Endothelial cell of umbilical vein (primary cell): Measurements from ENCODE around the gene TMPRSS11E. TPM values are rescaled to one million over a fixed set of nuclear protein-coding genes. Genes with fewer than 3 reads are reported as not detected.

Experiments used
- BruUV-seq: library from RNA; stranded (reverse); fragments of 400-500 nt; replicated peaks from 2 replicates; lab custom pipeline; 2021; lab: Mats Ljungman, UMichigan
- CTCF ChIA-PET: fragments of 300-600, 350-600 bp; sonication (Branson Sonifier 250); formaldehyde crosslinking; loops from one replicate; lab custom pipeline; 2021; ENCODE audit warnings: antibody characterized with exemption, inconsistent platforms; lab: Charles Lee
- POLR2A ChIA-PET: fragments of 300-600, 350-600 bp; sonication (Branson Sonifier 250); formaldehyde crosslinking; loops from one replicate; lab custom pipeline; 2021; ENCODE audit warnings: antibody characterized with exemption, inconsistent platforms; lab: Charles Lee
- DNase-seq: peaks from one replicate; pipeline ENCODE4 v3.0.0-alpha.2; 2011; ENCODE audit warnings: low read depth, low spot score
- FAIRE-seq: peaks from 2 replicates; lab custom pipeline; 2011; peaks lifted over from hg19 to GRCh38; lab: Jason Lieb, UNC
- H2AFZ ChIP-seq: 2 replicates; pipeline ENCODE4 v1.6.0; 2012; ENCODE audit warnings: low read depth, low read length, control low read depth, inconsistent platforms
- H3K27ac ChIP-seq: 2 replicates; pipeline ENCODE4 v1.5.1; 2011; ENCODE audit warnings: low read depth, mild to moderate bottlenecking, control low read depth, low read length, moderate library complexity; ENCODE audit not compliant: insufficient read depth
- H3K27me3 ChIP-seq, 2 experiments: 2 replicates each; pipeline versions ENCODE4 v1.6.0 to v1.6.1; 2011; ENCODE audit warnings: low read length in 2 of 2, mixed read lengths in 1 of 2; ENCODE audit not compliant: control insufficient read depth in 2 of 2, insufficient read depth in 2 of 2
- H3K36me3 ChIP-seq, 2 experiments: 2 replicates in 1 of 2; 3 replicates in 1 of 2; pipeline ENCODE4 v1.5.1; 2011; ENCODE audit warnings: low read length in 2 of 2, mild to moderate bottlenecking in 1 of 2, moderate library complexity in 1 of 2; ENCODE audit not compliant: control insufficient read depth in 2 of 2, insufficient read depth in 2 of 2; ENCODE audit errors: extremely low read depth in 1 of 2
- H3K4me1 ChIP-seq: 3 replicates; pipeline ENCODE4 v1.5.1; 2011; ENCODE audit warnings: mild to moderate bottlenecking, low read length; ENCODE audit not compliant: control insufficient read depth, insufficient read depth; ENCODE audit errors: extremely low read depth
- H3K4me2 ChIP-seq: 2 replicates; pipeline ENCODE4 v1.6.1; 2011; ENCODE audit warnings: low read length, control low read depth, mixed read lengths; ENCODE audit not compliant: insufficient read depth
- H3K4me3 ChIP-seq, 3 experiments: fragments of 200-600 bp in 1 of 3; sonication (generic), shearing (Covaris generic) in 1 of 3; replicated peaks in 1 of 3; 2 replicates each; pipeline ENCODE4 v1.5.1; 2011 to 2016; ENCODE audit warnings: control low read depth in 3 of 3, low read length in 3 of 3, mild to moderate bottlenecking in 2 of 3, inconsistent platforms in 1 of 3, low read depth in 1 of 3, moderate library complexity in 1 of 3; ENCODE audit not compliant: insufficient read depth in 1 of 3
- H3K79me2 ChIP-seq: 2 replicates; pipeline ENCODE4 v1.6.0; 2012; ENCODE audit warnings: low read length, inconsistent platforms; ENCODE audit not compliant: control insufficient read depth, insufficient read depth
- H3K9ac ChIP-seq: replicated peaks from 2 replicates; pipeline ENCODE3; 2011; ENCODE audit warnings: low read length, control low read depth; ENCODE audit not compliant: insufficient read depth; ENCODE audit errors: extremely low read depth
- H3K9me1 ChIP-seq: replicated peaks from 3 replicates; pipeline ENCODE4 v1.6.0; 2011; ENCODE audit warnings: mild to moderate bottlenecking, low read length; ENCODE audit not compliant: control insufficient read depth, insufficient read depth; ENCODE audit errors: extremely low read depth
- H3K9me3 ChIP-seq: replicated peaks from 2 replicates; pipeline ENCODE4 v1.5.1; 2012; ENCODE audit warnings: low read length, inconsistent platforms; ENCODE audit not compliant: control insufficient read depth, insufficient read depth
- H4K20me1 ChIP-seq: replicated peaks from 2 replicates; pipeline ENCODE3; 2011; ENCODE audit warnings: mild to moderate bottlenecking, low read length; ENCODE audit not compliant: control insufficient read depth, insufficient read depth; ENCODE audit errors: extremely low read depth
- EZH2 ChIP-seq: IDR thresholded peaks from 2 replicates; pipeline ENCODE4 v1.6.1; 2012; ENCODE audit warnings: borderline replicate concordance, low read depth, mild to moderate bottlenecking, moderate library complexity, low read length, inconsistent platforms; ENCODE audit not compliant: severe bottlenecking
- FOS ChIP-seq: IDR thresholded peaks from 2 replicates; pipeline ENCODE4 v1.6.1; 2011; ENCODE audit warnings: mild to moderate bottlenecking, low read length, moderate library complexity, borderline replicate concordance; ENCODE audit not compliant: insufficient read depth
- GATA2 ChIP-seq: IDR thresholded peaks from 2 replicates; pipeline ENCODE4 v1.7.0; 2011; ENCODE audit warnings: low read depth, mild to moderate bottlenecking, moderate library complexity, mixed read lengths, low read length; ENCODE audit not compliant: insufficient read length, insufficient read depth
- JUN ChIP-seq: IDR thresholded peaks from 2 replicates; pipeline ENCODE4 v1.6.1; 2011; ENCODE audit warnings: borderline replicate concordance, low read depth; ENCODE audit not compliant: insufficient read length, insufficient read depth
- MYC ChIP-seq: IDR thresholded peaks from one replicate; pipeline ENCODE4 v1.6.1; 2011; ENCODE audit warnings: mild to moderate bottlenecking, low read depth, low read length
- POLR2A ChIP-seq: IDR thresholded peaks from 2 replicates; pipeline ENCODE4 v1.6.1; 2012; ENCODE audit warnings: low read depth, mild to moderate bottlenecking, control low read depth, low read length
- POLR2AphosphoS5 ChIP-seq: IDR thresholded peaks from 2 replicates; pipeline ENCODE4 v1.6.1; 2012; ENCODE audit warnings: low read depth, mild to moderate bottlenecking, control low read depth, low read length, moderate library complexity; ENCODE audit not compliant: insufficient read depth
- dilution Hi-C: fragments of 300-500 bp; cut with MboI; formaldehyde crosslinking; loops from one replicate; pipeline ENCODE4 v1.15.0; 2019; ENCODE audit warnings: low sequenced_read_pairs; ENCODE audit not compliant: extremely low pct_ligation_motif_present
- intact Hi-C: fragments of 100-400 bp; cut with micrococcal nuclease; formaldehyde crosslinking; loops from one replicate; pipeline ENCODE4 v1.10.0; 2022
- polyA plus RNA-seq, 4 experiments: library from polyadenylated mRNA; depleted of rRNA in 3 of 4; stranded (reverse) in 3 of 4; unstranded in 1 of 4; fragments of >200 nt; gene quantifications; 2 replicates each; pipeline versions ENCODE4 v1.2.1 to v1.2.3, GENCODE V29; 2011 to 2012; ENCODE audit warnings: missing spikeins in 1 of 4
- total RNA-seq: library from RNA; stranded (reverse); gene quantifications from 2 replicates; pipeline ENCODE4 v1.2.3, GENCODE V29; 2021
- TF ChIP-seq, protein P1 (sequence below): IDR thresholded peaks from 2 replicates; pipeline ENCODE4 v1.6.1; 2011; ENCODE audit not compliant: insufficient read depth, insufficient read length
- TF ChIP-seq, protein P2 (sequence below), 2 donors: IDR thresholded peaks; 1 replicate in 1 of 2; 2 replicates in 1 of 2; pipeline ENCODE4 v1.5.1; 2011; ENCODE audit warnings: low read length in 2 of 2, mild to moderate bottlenecking in 2 of 2, moderate library complexity in 2 of 2, control low read depth in 1 of 2, inconsistent platforms in 1 of 2, low read depth in 1 of 2; ENCODE audit not compliant: insufficient read depth in 1 of 2; ENCODE audit errors: extremely low read depth in 1 of 2

Gene TMPRSS11E
- total and polyA plus RNA-seq, 2 donors (not counting 3 experiments of a cell fraction or from before 2014, with no cell fraction given) = not detected

DNA sequence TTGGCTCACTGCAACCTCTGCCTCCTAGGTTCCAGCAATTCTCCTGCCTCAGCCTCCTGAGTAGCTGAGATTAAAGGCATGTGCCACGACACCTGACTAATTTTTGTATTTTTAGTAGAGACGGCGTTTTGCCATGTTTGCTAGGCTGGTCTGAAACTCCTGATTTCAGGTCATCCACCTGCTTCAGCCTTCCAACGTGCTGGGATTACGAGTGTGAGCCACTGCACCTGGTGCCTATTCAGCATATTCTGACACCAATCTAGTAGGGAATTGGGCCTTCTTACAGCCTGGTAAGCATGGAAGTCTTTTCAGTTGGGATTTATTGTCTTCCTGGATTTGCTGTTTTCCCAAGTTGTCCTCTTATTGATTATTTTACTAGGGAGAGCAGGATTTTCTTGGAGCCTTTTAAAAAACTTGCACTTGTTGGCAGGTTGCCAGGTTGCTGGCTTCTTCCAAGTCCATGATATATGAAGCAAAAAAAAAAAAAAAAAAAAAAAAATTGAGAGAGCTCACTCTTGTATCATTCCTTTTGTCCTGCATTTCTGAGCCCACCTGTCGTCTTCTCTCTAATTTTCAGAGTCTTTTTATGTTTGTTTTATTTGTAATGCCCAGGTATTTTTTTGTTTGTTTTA is 43.7 kb downstream of the TMPRSS11E start:
- Histone ChIP-seq H3K9me3 (no peaks in the 10 kb centered on the region), H3K27me3 (no peaks in the 10 kb centered on the region), H3K4me2 (no peak overlapping the region), H2AFZ (no peak overlapping the region), H3K27ac (no peak overlapping the region), H3K36me3 (no peaks in the 10 kb centered on the region), H3K9ac (no peak overlapping the region), H3K4me1 (no peaks in the 10 kb centered on the region), H3K79me2 (no peaks in the 10 kb centered on the region), H3K4me3 (no peak overlapping the region), H3K9me1 (no peaks in the 10 kb centered on the region), H4K20me1 (no peaks in the 10 kb centered on the region)
- TF ChIP-seq, protein P1, sequence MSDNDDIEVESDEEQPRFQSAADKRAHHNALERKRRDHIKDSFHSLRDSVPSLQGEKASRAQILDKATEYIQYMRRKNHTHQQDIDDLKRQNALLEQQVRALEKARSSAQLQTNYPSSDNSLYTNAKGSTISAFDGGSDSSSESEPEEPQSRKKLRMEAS = no peak
- TF ChIP-seq GATA2 (no peak), POLR2AphosphoS5 (no peak), EZH2 (no peak), FOS (no peak), POLR2A (no peak), JUN (no peak), MYC (no peak)
- TF ChIP-seq, protein P2, sequence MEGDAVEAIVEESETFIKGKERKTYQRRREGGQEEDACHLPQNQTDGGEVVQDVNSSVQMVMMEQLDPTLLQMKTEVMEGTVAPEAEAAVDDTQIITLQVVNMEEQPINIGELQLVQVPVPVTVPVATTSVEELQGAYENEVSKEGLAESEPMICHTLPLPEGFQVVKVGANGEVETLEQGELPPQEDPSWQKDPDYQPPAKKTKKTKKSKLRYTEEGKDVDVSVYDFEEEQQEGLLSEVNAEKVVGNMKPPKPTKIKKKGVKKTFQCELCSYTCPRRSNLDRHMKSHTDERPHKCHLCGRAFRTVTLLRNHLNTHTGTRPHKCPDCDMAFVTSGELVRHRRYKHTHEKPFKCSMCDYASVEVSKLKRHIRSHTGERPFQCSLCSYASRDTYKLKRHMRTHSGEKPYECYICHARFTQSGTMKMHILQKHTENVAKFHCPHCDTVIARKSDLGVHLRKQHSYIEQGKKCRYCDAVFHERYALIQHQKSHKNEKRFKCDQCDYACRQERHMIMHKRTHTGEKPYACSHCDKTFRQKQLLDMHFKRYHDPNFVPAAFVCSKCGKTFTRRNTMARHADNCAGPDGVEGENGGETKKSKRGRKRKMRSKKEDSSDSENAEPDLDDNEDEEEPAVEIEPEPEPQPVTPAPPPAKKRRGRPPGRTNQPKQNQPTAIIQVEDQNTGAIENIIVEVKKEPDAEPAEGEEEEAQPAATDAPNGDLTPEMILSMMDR (IDR thresholded peaks at IDR 0.05; ENCODE audit: extremely low read depth in 1 of 2, insufficient read depth in 1 of 2, low read depth in 1 of 2, low read length in 2 of 2) = no peak
- DNase-seq = no peak
- ChIA-PET CTCF (no interaction called here), POLR2A (no interaction called here)
- no peak for FAIRE-seq
- dilution Hi-C loops = no loop called here
- intact Hi-C loops = no loop called here
- BruUV-seq = no TSS peak
